ENCODE data around the gene HIVEP3. TPM values are rescaled to one million over a fixed set of nuclear protein-coding genes. Genes with fewer than 3 reads are reported as not detected.

HIVEP3 gene
- total and polyA plus RNA-seq, 2 donors (not counting 1 experiment from before 2014, with no cell fraction given): 2.0 to 5.1 TPM

DNA sequence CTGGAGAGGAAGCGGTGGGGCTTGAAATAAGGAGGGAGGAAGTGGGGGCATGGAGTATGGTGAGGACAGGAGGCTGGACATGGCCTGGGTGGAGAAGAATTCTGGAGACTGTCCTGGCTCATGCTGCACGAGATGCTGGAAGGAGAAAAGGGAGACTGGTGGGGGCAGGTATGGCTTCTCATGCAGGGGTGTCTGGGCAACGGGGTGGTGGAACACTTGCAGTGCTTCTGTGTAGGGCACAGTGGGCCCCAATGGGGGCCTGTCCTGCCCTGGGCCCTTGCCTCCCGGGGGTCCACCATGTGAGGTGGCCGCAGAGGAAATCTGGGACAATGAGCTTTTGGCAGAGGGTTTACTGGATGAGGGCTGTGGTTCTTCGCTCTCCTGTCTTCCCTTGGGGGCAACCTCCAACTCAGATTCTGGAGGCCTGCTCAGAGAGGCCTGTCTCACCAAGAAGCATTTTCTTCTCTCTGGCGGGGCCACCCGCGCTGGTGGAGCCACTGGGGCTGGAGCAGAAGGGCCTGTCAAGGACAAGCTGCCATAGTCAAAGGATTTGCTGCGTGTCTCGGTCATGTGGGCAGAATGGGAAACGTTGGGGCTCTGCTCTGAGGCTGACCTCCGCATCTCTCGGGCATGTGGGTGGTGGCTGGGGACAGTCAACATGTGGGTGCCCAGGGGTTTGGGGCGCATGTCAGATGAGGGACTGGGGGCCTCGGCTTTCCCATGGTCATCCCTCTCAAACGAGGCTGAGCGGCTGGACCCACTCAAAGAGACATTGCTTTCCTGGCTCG lies 337.3 kb downstream of the HIVEP3 start:
- no peaks in the 10 kb centered on the region for H4K20me1 ChIP-seq (ENCODE audit: control insufficient read depth, insufficient read depth, low read length, poor library complexity, severe bottlenecking)
- H3K9ac ChIP-seq (ENCODE audit: low read length): no peak overlapping the region
- intact Hi-C loops (cut with micrococcal nuclease): no loop called here
- H3K36me3 ChIP-seq (replicated peaks in 1 of 2; ENCODE audit: control extremely low read depth in 1 of 2, control insufficient read depth in 1 of 2, extremely low read depth in 1 of 2, insufficient read depth in 2 of 2, low read length in 1 of 2): peaks cover 0 to 32% of the 10 kb centered on the region in 2 experiments
- no peaks in the 10 kb centered on the region for H3K4me1 ChIP-seq (ENCODE audit: control insufficient read depth in 2 of 2, insufficient read depth in 2 of 2, low read length in 2 of 2)
- Mint-ChIP-seq H3K4me1 (peaks cover 5% of the 10 kb centered on the region), H3K4me3 (no peak overlapping the region), H3K27me3 (no peaks in the 10 kb centered on the region), H3K27ac (no peak overlapping the region), H3K9me3 (ENCODE audit: insufficient read depth) (no peaks in the 10 kb centered on the region)
- H3K79me2 ChIP-seq (ENCODE audit: control insufficient read depth, insufficient read depth, low read length): peaks cover 5% of the 10 kb centered on the region
- H3K27me3 ChIP-seq (replicated peaks in 1 of 4; ENCODE audit: control extremely low read depth in 1 of 4, control insufficient read depth in 3 of 4, insufficient read depth in 4 of 4, low read length in 3 of 4): no peaks in the 10 kb centered on the region
- 95% methylated on average over 19 of the region's 19 CpGs for WGBS (ENCODE audit: insufficient coverage)
- CTCF ChIA-PET: interaction anchor here (3.2 kb wide), 1 partner anchor 8 kb away, joined by 8 read pairs; no protein-coding TSS in a partner anchor
- no peaks in the 10 kb centered on the region for H3K9me3 ChIP-seq (ENCODE audit: control extremely low read depth in 1 of 3, control insufficient read depth in 2 of 3, insufficient read depth in 1 of 3, low read length in 2 of 3)
- ATAC-seq (ENCODE audit: low read depth): no peak
- no peak overlapping the region for H3K4me3 ChIP-seq (ENCODE audit: control extremely low read depth in 1 of 5, extremely low read depth in 1 of 5, insufficient read depth in 1 of 5, low read depth in 2 of 5, low read length in 4 of 5)
- H3K27ac ChIP-seq (ENCODE audit: low read length in 2 of 2): no peak overlapping the region
- H3K4me2 ChIP-seq (replicated peaks; ENCODE audit: low read depth, low read length, poor library complexity, severe bottlenecking): no peak overlapping the region
- H2AFZ ChIP-seq (ENCODE audit: insufficient read depth, low read depth, low read length, poor library complexity, severe bottlenecking): no peak overlapping the region
- TF ChIP-seq EZH2 (IDR thresholded peaks at IDR 0.05; ENCODE audit: borderline replicate concordance, insufficient read depth, low read depth, low read length, poor library complexity, severe bottlenecking): no peak
- TF ChIP-seq, protein P1, sequence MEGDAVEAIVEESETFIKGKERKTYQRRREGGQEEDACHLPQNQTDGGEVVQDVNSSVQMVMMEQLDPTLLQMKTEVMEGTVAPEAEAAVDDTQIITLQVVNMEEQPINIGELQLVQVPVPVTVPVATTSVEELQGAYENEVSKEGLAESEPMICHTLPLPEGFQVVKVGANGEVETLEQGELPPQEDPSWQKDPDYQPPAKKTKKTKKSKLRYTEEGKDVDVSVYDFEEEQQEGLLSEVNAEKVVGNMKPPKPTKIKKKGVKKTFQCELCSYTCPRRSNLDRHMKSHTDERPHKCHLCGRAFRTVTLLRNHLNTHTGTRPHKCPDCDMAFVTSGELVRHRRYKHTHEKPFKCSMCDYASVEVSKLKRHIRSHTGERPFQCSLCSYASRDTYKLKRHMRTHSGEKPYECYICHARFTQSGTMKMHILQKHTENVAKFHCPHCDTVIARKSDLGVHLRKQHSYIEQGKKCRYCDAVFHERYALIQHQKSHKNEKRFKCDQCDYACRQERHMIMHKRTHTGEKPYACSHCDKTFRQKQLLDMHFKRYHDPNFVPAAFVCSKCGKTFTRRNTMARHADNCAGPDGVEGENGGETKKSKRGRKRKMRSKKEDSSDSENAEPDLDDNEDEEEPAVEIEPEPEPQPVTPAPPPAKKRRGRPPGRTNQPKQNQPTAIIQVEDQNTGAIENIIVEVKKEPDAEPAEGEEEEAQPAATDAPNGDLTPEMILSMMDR (IDR thresholded peaks at IDR 0.05): no peak
- no peak for DNase-seq
- POLR2A ChIA-PET: no interaction called here

DNA sequence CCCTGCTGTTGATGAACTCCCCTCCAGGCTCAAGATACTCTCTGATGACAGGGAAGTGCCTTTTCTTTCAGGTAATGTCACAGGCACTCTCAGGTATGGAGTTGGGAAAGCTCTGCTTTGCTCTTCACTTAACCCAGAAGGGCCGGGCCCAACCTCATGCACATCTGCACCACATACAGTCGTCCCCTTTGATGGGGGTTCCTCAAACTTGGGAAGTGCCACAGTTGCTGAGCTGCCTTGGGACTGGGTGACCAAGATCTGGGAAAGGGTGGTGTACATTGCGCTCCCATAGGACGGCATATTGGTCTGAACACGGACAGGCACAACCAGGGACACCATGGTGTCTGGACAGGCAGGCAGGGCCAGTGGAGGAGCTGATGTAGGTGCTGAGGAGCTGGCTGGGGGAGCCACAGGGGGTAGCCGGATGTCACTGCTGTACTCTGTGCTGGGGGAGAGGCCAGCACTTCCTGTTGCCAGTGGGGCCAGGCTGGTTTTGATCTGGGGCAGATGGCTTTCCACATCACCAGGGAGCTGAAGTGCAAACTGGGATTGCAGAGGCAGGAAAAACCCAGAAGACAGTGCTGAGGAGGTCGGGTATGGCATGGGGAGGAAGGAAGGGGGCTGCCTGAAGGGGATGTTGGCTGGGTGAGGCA lies 338.1 kb downstream of the HIVEP3 start:
- ChIA-PET POLR2A (no interaction called here), CTCF (interaction anchor here (1.2 to 2.3 kb wide), 2 partner anchors 64 to 594 kb away, joined by 5 to 9 read pairs; no protein-coding TSS in a partner anchor)
- Mint-ChIP-seq H3K27me3 (no peaks in the 10 kb centered on the region), H3K4me3 (no peak overlapping the region), H3K4me1 (peaks cover 8% of the 10 kb centered on the region), H3K27ac (no peak overlapping the region), H3K9me3 (ENCODE audit: insufficient read depth) (no peaks in the 10 kb centered on the region)
- Histone ChIP-seq H3K79me2 (ENCODE audit: control insufficient read depth, insufficient read depth, low read length) (no peaks in the 10 kb centered on the region), H3K36me3 (replicated peaks in 1 of 2; ENCODE audit: control extremely low read depth in 1 of 2, control insufficient read depth in 1 of 2, extremely low read depth in 1 of 2, insufficient read depth in 2 of 2, low read length in 1 of 2) (peaks cover 0 to 32% of the 10 kb centered on the region in 2 experiments), H3K4me3 (ENCODE audit: control extremely low read depth in 1 of 5, extremely low read depth in 1 of 5, insufficient read depth in 1 of 5, low read depth in 2 of 5, low read length in 4 of 5) (no peak overlapping the region), H3K9me3 (ENCODE audit: control extremely low read depth in 1 of 3, control insufficient read depth in 2 of 3, insufficient read depth in 1 of 3, low read length in 2 of 3) (no peaks in the 10 kb centered on the region), H3K27ac (ENCODE audit: low read length in 2 of 2) (no peak overlapping the region), H2AFZ (ENCODE audit: insufficient read depth, low read depth, low read length, poor library complexity, severe bottlenecking) (no peak overlapping the region), H3K27me3 (replicated peaks in 1 of 4; ENCODE audit: control extremely low read depth in 1 of 4, control insufficient read depth in 3 of 4, insufficient read depth in 4 of 4, low read length in 3 of 4) (no peaks in the 10 kb centered on the region), H3K9ac (ENCODE audit: low read length) (no peak overlapping the region), H4K20me1 (ENCODE audit: control insufficient read depth, insufficient read depth, low read length, poor library complexity, severe bottlenecking) (no peaks in the 10 kb centered on the region), H3K4me2 (replicated peaks; ENCODE audit: low read depth, low read length, poor library complexity, severe bottlenecking) (no peak overlapping the region), H3K4me1 (ENCODE audit: control insufficient read depth in 2 of 2, insufficient read depth in 2 of 2, low read length in 2 of 2) (no peaks in the 10 kb centered on the region)
- DNase-seq (no peak), ATAC-seq (ENCODE audit: low read depth) (no peak)
- TF ChIP-seq EZH2 (IDR thresholded peaks at IDR 0.05; ENCODE audit: borderline replicate concordance, insufficient read depth, low read depth, low read length, poor library complexity, severe bottlenecking): no peak
- TF ChIP-seq, protein P1 (IDR thresholded peaks at IDR 0.05): no peak
- WGBS (ENCODE audit: insufficient coverage): 70% methylated on average over 5 of the region's 7 CpGs
- intact Hi-C loops (cut with micrococcal nuclease): no loop called here
